BE2C (cell line): ENCODE results near the gene PAXIP1.
"Not testable (repeated sequence)": the region's sequence is repeated elsewhere in the genome, so short reads cannot be mapped to it uniquely, and the experiment has no call there.

Experiments used
- DNase-seq: peaks from one replicate; pipeline ENCODE4 v3.0.0-alpha.2; 2020
- H3K27me3 ChIP-seq: fragments of 250-450 bp; sonication (Bioruptor Pico); 2 replicates; pipeline ENCODE4 v1.5.1; 2020; ENCODE audit warnings: mild to moderate bottlenecking
- H3K36me3 ChIP-seq: fragments of 250-450 bp; sonication (Bioruptor Pico); 2 replicates; pipeline ENCODE4 v1.5.1; 2020; ENCODE audit warnings: mild to moderate bottlenecking
- H3K4me1 ChIP-seq: fragments of 250-450 bp; sonication (Bioruptor Pico); 2 replicates; pipeline ENCODE4 v1.5.1; 2020
- H3K4me3 ChIP-seq: 2 replicates; pipeline ENCODE4 v1.5.1; 2011; ENCODE audit warnings: low read depth, low read length
- H3K9me3 ChIP-seq: fragments of 250-450 bp; sonication (Bioruptor Pico); 2 replicates; pipeline ENCODE4 v1.5.1; 2020
- TF ChIP-seq, protein P1 (sequence below): IDR thresholded peaks from 2 replicates; pipeline ENCODE4 v1.5.1; 2012; ENCODE audit warnings: mild to moderate bottlenecking, low read depth, low read length

The PAXIP1 gene

DNA sequence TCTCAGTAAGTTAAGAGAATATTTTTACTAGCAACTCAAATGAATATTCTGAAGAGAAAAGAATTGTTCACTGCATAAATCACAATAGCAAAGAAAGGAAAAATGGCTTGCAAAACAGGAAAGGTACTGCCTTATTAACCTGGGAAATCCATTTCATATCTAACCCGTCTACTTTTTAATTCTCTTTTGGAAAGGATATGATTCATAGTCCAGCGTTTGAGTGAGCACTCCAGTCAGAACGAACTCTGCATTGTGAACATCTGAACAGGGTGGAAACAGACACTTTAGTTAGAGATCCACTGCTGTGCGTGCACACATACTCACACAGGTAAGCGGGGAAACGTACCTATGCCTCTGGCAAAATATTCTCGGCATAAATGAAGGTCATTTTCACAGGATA is 56.8 kb downstream of the PAXIP1 start:
- peaks cover 71% of the 10 kb centered on the region for H3K36me3 ChIP-seq
- no peak for DNase-seq
- H3K27me3 ChIP-seq: no peaks in the 10 kb centered on the region
- H3K9me3 ChIP-seq: no peaks in the 10 kb centered on the region
- no peak overlapping the region for H3K4me3 ChIP-seq
- TF ChIP-seq, protein P1, sequence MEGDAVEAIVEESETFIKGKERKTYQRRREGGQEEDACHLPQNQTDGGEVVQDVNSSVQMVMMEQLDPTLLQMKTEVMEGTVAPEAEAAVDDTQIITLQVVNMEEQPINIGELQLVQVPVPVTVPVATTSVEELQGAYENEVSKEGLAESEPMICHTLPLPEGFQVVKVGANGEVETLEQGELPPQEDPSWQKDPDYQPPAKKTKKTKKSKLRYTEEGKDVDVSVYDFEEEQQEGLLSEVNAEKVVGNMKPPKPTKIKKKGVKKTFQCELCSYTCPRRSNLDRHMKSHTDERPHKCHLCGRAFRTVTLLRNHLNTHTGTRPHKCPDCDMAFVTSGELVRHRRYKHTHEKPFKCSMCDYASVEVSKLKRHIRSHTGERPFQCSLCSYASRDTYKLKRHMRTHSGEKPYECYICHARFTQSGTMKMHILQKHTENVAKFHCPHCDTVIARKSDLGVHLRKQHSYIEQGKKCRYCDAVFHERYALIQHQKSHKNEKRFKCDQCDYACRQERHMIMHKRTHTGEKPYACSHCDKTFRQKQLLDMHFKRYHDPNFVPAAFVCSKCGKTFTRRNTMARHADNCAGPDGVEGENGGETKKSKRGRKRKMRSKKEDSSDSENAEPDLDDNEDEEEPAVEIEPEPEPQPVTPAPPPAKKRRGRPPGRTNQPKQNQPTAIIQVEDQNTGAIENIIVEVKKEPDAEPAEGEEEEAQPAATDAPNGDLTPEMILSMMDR: no peak
- peaks cover 7% of the 10 kb centered on the region; the same call in 1 of the 2 replicates for H3K4me1 ChIP-seq

DNA sequence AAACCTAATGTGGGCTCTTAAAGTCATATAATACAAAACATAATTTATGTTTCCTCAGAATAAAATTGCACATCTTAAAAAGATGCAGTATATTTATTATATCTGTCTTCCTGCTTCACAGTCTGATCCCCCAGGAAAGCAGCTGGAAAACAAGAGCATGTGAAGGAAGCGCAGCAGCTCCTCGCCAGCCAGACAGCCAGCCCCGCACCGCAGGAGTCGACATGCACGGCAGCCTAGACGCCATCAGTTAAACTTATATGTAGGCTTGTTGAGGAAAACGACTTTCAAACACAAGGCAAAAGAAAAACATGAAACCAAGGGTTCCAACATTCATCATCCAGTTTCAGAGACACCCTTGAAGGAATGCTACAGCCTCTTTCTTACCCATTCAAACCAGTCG is 59.0 kb downstream of the PAXIP1 start:
- Histone ChIP-seq H3K4me1 (peaks cover 7% of the 10 kb centered on the region; the same call in 1 of the 2 replicates), H3K4me3 (no peak overlapping the region), H3K27me3 (no peaks in the 10 kb centered on the region), H3K36me3 (peaks cover 53% of the 10 kb centered on the region), H3K9me3 (no peaks in the 10 kb centered on the region)
- no peak for DNase-seq
- TF ChIP-seq, protein P1: no peak

DNA sequence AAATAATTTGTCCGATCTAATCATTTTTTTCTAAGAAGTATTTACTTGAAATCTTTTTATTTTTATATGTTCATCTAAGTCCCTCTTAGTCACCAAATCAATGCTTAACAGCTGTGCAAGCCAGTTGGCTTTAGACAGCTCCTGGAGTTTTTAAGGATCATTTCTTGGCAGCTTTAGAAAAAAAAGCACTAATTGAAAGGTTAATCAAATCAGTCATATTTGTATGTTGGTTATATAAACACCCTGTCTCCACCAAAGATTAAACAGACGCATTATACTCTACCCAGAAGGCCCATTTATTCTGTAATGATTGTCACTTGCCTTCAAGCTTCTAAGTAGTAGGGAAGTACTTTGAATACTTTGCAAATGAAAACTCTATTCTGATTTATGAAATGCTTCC is 60.2 kb downstream of the PAXIP1 start:
- no peak for DNase-seq
- Histone ChIP-seq H3K36me3 (peaks cover 47% of the 10 kb centered on the region), H3K27me3 (no peaks in the 10 kb centered on the region), H3K9me3 (no peaks in the 10 kb centered on the region), H3K4me3 (no peak overlapping the region), H3K4me1 (peaks cover 7% of the 10 kb centered on the region; the same call in 1 of the 2 replicates)
- TF ChIP-seq, protein P1: no peak

DNA sequence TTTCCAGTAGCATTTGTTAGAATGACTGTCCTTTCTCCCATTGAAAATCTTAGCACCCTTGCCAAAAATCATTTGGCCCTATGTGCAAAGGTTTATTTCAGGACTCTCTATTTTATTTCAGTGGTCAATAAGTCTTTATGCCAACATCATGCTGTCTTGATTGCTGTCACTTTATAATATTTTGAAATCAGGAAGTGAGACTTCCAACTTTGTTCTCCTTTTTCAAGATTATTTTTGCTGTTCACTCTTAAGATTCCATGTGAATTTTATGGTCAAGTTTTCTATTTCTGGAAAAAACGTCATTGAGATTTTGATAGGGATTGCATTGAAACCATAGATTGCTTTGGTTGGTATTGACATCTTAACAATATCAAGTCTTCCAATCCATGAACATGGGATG is 65.1 kb downstream of the PAXIP1 start:
- Histone ChIP-seq H3K9me3 (peaks cover 7% of the 10 kb centered on the region), H3K4me1 (peaks cover 3% of the 10 kb centered on the region; the same call in 1 of the 2 replicates), H3K4me3 (no peak overlapping the region), H3K36me3 (peaks cover 3% of the 10 kb centered on the region; the same call in 1 of the 2 replicates), H3K27me3 (no peaks in the 10 kb centered on the region)
- TF ChIP-seq, protein P1: no peak
- no peak for DNase-seq

DNA sequence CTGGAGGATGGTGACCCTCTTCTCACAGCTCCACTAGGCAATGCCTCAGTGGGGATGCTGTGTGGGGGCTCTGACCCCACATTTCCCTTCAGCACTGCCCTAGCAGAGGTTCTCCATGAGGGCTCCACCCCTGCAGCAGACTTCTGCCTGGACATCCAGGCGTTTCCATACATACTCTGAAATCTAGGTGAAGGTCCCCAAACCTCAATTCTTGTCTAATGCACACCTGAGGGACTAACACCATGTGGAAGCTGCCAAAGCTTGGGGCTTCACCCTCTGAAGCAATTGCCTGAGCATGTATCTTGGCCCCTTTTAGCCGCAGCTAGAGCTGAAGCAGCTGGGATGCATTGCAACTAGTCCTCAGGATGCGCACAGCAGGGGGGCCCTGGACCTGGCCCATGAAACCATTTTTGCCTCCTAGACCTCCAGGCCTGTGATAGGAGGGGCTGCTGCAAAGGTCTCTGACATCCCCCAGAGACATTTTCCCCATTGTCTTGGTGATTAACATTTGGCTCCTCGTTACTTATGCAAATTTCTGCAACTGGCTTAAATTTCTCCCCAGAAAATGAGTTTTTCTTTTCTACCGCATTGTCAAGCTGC is 68.5 kb downstream of the PAXIP1 start:
- not testable (repeated sequence) for DNase-seq, H3K4me1 ChIP-seq, H3K27me3 ChIP-seq, H3K36me3 ChIP-seq, H3K4me3 ChIP-seq, H3K9me3 ChIP-seq

DNA sequence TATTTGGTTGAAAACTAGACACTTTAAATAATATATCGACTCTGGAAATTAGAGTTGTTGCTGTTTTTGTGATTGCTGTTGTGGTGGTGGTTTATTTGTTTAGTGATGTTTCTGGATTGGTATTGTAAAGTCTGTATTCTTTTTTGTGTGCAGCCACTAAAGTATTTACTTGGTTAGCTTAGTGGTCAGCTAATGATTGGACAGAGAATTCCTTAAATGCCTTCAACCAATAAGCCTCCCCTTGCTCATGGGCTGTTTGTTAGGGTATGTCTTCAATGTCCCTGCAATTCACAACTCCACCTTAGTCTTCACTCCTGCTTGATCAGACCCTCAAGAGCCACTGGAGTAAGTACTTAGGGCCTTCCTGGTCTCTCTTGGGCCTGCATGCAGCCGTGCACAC is 71.0 kb downstream of the PAXIP1 start:
- Histone ChIP-seq H3K9me3 (peaks cover 7% of the 10 kb centered on the region), H3K36me3 (no peaks in the 10 kb centered on the region), H3K4me1 (no peaks in the 10 kb centered on the region), H3K4me3 (no peak overlapping the region), H3K27me3 (no peaks in the 10 kb centered on the region)
- DNase-seq: no peak
- TF ChIP-seq, protein P1: no peak
